Measurements from ENCODE around the gene STAP1.
A peak's percentile ranks its signal among the peaks of the same experiment; 100 is the strongest.
"Not testable (repeated sequence)": the region's sequence is repeated elsewhere in the genome, so short reads cannot be mapped to it uniquely, and the experiment has no call there.

The STAP1 gene

GRCh38 chr4:67608027-67608426 lies 49.5 kb downstream of the STAP1 start:
- Mint-ChIP-seq H3K36me3 (peaks cover 43% of the 10 kb centered on the region), H3K4me1 (peaks cover 2% of the 10 kb centered on the region), H3K27me3 (no peaks in the 10 kb centered on the region), H3K9me3 (peaks cover 14% of the 10 kb centered on the region), H3K27ac (peak overlapping the region; percentile 21), H3K4me3 (no peak overlapping the region)
- ATAC-seq (ENCODE audit: low read depth), result no peak
- no peak for DNase-seq (ENCODE audit: low spot score in 2 of 2)

GRCh38 chr4:67614186-67614585 lies 55.7 kb downstream of the STAP1 start:
- Mint-ChIP-seq H3K9me3 (peaks cover 9% of the 10 kb centered on the region), H3K36me3 (peaks cover 22% of the 10 kb centered on the region), H3K4me1 (peaks cover 6% of the 10 kb centered on the region), H3K27me3 (no peaks in the 10 kb centered on the region), H3K27ac (no peak overlapping the region), H3K4me3 (no peak overlapping the region)
- DNase-seq (ENCODE audit: low spot score in 2 of 2) (no peak), ATAC-seq (ENCODE audit: low read depth) (no peak)

GRCh38 chr4:67615119-67615518 lies 56.6 kb downstream of the STAP1 start:
- Mint-ChIP-seq H3K27me3 (no peaks in the 10 kb centered on the region), H3K9me3 (peaks cover 4% of the 10 kb centered on the region), H3K36me3 (peaks cover 20% of the 10 kb centered on the region), H3K4me3 (no peak overlapping the region), H3K27ac (peak overlapping the region; percentile 60), H3K4me1 (peaks cover 6% of the 10 kb centered on the region)
- ATAC-seq (ENCODE audit: low read depth), result no peak
- DNase-seq (ENCODE audit: low spot score in 2 of 2), result no peak

- Mint-ChIP-seq H3K27ac (no peak overlapping the region), H3K9me3 (peaks cover 3% of the 10 kb centered on the region), H3K4me3 (no peak overlapping the region), H3K4me1 (peaks cover 6% of the 10 kb centered on the region), H3K36me3 (peaks cover 21% of the 10 kb centered on the region), H3K27me3 (no peaks in the 10 kb centered on the region)
- ATAC-seq (ENCODE audit: low read depth), result no peak
- DNase-seq (ENCODE audit: low spot score in 2 of 2), result no peak
Measured at GRCh38 chr4:67616478-67616877, 58.0 kb downstream of the STAP1 start.

GRCh38 chr4:67624939-67625338 lies 66.4 kb downstream of the STAP1 start:
- no peak for DNase-seq (ENCODE audit: low spot score in 2 of 2)
- ATAC-seq (ENCODE audit: low read depth), result no peak
- Mint-ChIP-seq H3K36me3 (peaks cover 23% of the 10 kb centered on the region), H3K27ac (no peak overlapping the region), H3K4me1 (no peaks in the 10 kb centered on the region), H3K27me3 (no peaks in the 10 kb centered on the region), H3K9me3 (no peaks in the 10 kb centered on the region), H3K4me3 (no peak overlapping the region)

- Mint-ChIP-seq H3K27me3 (no peaks in the 10 kb centered on the region), H3K36me3 (peaks cover 29% of the 10 kb centered on the region), H3K4me1 (peaks cover 7% of the 10 kb centered on the region), H3K9me3 (no peaks in the 10 kb centered on the region), H3K27ac (peak overlapping the region; percentile 87), H3K4me3 (no peak overlapping the region)
- DNase-seq (ENCODE audit: low spot score in 2 of 2) (no peak), ATAC-seq (ENCODE audit: low read depth) (peak; percentile 69)
Measured at GRCh38 chr4:67632492-67632891, 74.0 kb downstream of the STAP1 start.

- H3K27ac Mint-ChIP-seq, result no peak overlapping the region
- no peaks in the 10 kb centered on the region for H3K27me3 Mint-ChIP-seq
- ATAC-seq (ENCODE audit: low read depth) (no peak), DNase-seq (ENCODE audit: low spot score in 2 of 2) (no peak)
- peaks cover 38% of the 10 kb centered on the region for H3K36me3 Mint-ChIP-seq
- H3K4me1 Mint-ChIP-seq, result peaks cover 7% of the 10 kb centered on the region
- H3K9me3 Mint-ChIP-seq, result no peaks in the 10 kb centered on the region
- no peak overlapping the region for H3K4me3 Mint-ChIP-seq
Measured at GRCh38 chr4:67634741-67635140, 76.2 kb downstream of the STAP1 start.

GRCh38 chr4:67635331-67635730 lies 76.8 kb downstream of the STAP1 start:
- DNase-seq (ENCODE audit: low spot score in 2 of 2) (no peak), ATAC-seq (ENCODE audit: low read depth) (no peak)
- Mint-ChIP-seq H3K27me3 (no peaks in the 10 kb centered on the region), H3K9me3 (no peaks in the 10 kb centered on the region), H3K4me3 (no peak overlapping the region), H3K36me3 (peaks cover 39% of the 10 kb centered on the region), H3K4me1 (peaks cover 7% of the 10 kb centered on the region), H3K27ac (no peak overlapping the region)

GRCh38 chr4:67636978-67637377 lies 78.5 kb downstream of the STAP1 start:
- H3K4me3 Mint-ChIP-seq; DNase-seq (ENCODE audit: low spot score in 2 of 2); H3K27me3 Mint-ChIP-seq; H3K4me1 Mint-ChIP-seq; H3K9me3 Mint-ChIP-seq; H3K27ac Mint-ChIP-seq; ATAC-seq (ENCODE audit: low read depth): not testable (repeated sequence)
- peaks cover 35% of the 10 kb centered on the region for H3K36me3 Mint-ChIP-seq

- DNase-seq (ENCODE audit: low spot score in 2 of 2) (no peak), ATAC-seq (ENCODE audit: low read depth) (no peak)
- Mint-ChIP-seq H3K27ac (peak overlapping the region; percentile 22), H3K4me3 (no peak overlapping the region), H3K36me3 (peaks cover 37% of the 10 kb centered on the region), H3K27me3 (no peaks in the 10 kb centered on the region), H3K4me1 (peaks cover 4% of the 10 kb centered on the region), H3K9me3 (no peaks in the 10 kb centered on the region)
Measured at GRCh38 chr4:67638136-67638535, 79.6 kb downstream of the STAP1 start.

GRCh38 chr4:67651536-67651935 lies 93.0 kb downstream of the STAP1 start:
- DNase-seq (ENCODE audit: low spot score in 2 of 2) (no peak), ATAC-seq (ENCODE audit: low read depth) (no peak)
- H3K27ac Mint-ChIP-seq, result no peak overlapping the region
- peaks cover 35% of the 10 kb centered on the region for H3K36me3 Mint-ChIP-seq
- H3K4me1 Mint-ChIP-seq, result peaks cover 4% of the 10 kb centered on the region
- H3K9me3 Mint-ChIP-seq, result no peaks in the 10 kb centered on the region
- no peaks in the 10 kb centered on the region for H3K27me3 Mint-ChIP-seq
- no peak overlapping the region for H3K4me3 Mint-ChIP-seq
